HG03066 (cell line): ENCODE results near the gene UBXN1.
"Not testable (repeated sequence)": the region's sequence is repeated elsewhere in the genome, so short reads cannot be mapped to it uniquely, and the experiment has no call there.

Experiments
- ATAC-seq: cut with Tn5 transposase; IDR thresholded peaks from one replicate; pipeline ENCODE4 v1.9.1; 2021; ENCODE audit warnings: low read depth; ENCODE audit not compliant: unreplicated experiment

UBXN1 gene

GRCh38 chr11:62676698-62677097 lies 2.2 kb downstream of the UBXN1 start:
- no peak for ATAC-seq

GRCh38 chr11:62675415-62675814 lies 3.5 kb downstream of the UBXN1 start:
- not testable (repeated sequence) for ATAC-seq

DNA sequence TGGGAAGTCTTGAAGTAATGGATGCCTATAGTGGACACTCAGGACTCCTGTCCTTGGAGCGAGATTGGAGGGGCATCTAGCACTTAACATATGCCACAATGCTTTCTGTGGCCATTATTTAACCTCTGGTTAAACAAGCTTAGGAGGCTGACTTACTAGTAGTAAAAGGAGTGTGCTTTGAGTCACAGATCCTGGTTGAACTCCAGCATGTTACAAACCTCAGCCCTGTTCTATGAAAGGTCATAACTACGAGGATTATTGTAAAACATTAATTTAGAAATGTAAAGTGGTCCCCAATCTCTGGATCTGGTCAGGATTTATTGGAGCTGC lies 5.7 kb downstream of the UBXN1 start:
- ATAC-seq: no peak

- ATAC-seq: peak; percentile 64
These were observed 7.1 kb downstream of the UBXN1 start, which contains the start of the genes LBHD1 and UQCC3 for GRCh38 chr11:62671608-62672389. TSS of gene LBHD1 (minus strand) at chr11:62672267. CDS start at chr11:62670031, 2,236 bp downstream. TSS of gene UQCC3 (plus strand) at chr11:62671673. CDS start at chr11:62671746, 73 bp downstream.

GRCh38 chr11:62671236-62671607 lies 7.7 kb downstream of the UBXN1 start:
- ATAC-seq: no peak

GRCh38 chr11:62669420-62670161 lies 9.3 kb downstream of the UBXN1 start:
- no peak for ATAC-seq

DNA sequence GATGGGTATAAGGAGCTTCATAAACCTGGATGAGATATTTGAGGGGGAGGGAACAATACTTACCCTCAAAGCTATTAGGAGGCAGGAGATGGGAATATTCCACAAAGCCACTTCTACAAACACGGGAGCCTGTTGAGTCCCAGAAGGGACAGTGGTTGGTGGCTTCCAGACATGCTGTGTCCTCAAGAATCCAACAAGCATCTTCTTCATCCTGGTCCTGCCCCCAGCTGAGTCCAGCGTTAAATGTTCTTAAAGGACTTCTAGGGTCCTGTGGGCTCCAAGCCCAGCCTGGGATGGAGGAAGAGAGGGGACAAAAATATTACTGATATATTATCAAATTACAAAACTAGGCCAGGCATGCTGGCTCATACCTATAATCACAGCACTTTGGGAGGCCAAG lies 11.4 kb downstream of the UBXN1 start:
- no peak for ATAC-seq

DNA sequence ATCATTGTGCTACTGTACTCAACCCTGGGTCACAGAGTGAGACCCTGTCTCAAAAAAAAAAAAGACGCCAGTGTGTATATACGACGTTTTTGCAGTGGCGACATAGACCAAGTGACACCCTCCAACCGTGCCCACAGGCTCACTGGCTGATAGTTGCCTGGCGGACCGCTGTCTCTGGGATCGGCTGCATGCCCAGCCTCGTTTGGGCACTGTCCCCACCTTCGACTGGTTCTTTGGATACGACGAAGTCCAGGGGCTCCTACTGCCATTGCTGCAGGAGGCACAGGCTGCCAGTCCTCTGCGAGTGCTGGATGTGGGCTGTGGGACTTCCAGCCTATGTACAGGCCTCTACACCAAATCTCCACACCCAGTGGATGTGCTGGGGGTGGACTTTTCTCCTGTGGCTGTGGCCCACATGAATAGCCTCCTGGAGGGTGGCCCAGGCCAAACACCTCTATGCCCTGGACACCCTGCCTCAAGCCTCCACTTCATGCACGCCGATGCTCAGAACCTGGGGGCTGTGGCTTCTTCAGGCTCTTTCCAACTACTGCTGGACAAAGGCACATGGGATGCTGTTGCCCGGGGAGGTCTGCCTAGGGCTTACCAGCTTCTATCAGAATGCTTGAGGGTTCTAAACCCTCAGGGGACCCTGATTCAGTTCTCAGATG lies 12.5 kb downstream of the UBXN1 start:
- ATAC-seq: no peak

GRCh38 chr11:62665599-62666258 lies 13.1 kb downstream of the UBXN1 start:
- peak; percentile 17 for ATAC-seq

DNA sequence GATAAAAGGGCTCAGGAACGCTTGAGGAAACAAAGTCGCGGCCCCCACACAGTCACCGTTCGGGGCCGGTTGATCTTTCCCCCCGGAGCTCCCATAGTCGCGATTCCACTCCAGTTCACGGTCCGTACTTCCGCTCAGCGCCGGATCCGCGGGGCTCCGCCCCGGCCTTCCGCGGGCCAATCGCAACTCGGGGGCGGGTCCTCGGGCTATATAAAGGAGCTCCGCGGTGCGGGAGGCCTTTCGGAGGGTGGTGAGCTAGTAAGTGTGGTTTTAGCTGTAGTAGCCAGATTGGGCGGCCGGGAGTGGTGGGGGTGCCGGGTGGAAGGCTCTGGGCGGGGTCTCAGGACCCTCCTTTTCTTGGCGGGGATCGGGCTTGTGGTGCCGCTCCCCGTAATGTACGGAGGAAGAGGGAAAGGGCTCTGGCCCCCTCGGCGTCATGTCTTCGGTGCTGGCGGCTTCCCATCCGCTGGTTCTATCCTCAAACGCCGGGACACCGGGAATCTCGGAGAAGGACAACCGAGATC lies 13.7 kb downstream of the UBXN1 start, which contains the start of the genes C11orf98 and CSKMT:
C11orf98 (minus strand) TSS at position 136 of the 524 bp plus-strand sequence; CDS start at position 95, 41 bp downstream.
CSKMT (plus strand) TSS at position 238 of the 524 bp plus-strand sequence. CDS start 568 bp downstream, outside the sequence.
- ATAC-seq: peak; percentile 82

DNA sequence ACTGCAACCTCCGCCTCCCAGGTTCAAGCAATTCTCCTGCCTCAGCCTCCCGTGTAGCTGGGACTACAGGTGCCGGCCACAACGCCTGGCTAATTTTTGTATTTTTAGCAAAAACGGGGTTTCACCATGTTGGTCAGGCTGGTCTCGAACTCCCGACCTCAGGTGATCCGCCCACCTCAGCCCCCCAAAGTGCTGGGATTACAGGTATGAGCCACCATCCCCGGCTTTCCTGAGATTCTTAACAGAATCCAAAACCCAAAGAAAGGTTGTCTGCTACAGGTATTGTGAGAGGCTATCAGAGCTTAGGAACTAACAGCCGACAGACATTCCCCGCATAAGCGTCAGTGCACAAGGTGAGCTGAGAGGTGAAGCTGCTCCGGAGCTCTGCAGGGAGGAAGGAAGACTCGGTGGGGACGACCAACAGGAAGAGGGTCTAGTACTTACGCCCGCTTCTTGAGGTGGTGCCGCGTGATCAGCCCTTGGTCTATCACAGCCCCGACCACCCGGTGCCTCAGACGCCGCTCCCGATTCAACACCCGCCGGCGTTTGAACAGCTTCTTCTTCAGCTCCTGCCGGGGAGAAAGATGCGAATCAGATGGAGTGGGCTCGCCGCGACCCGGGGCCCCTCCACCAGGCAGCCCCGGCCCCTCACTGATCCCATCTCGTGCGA lies 14.3 kb downstream of the UBXN1 start:
- peak; percentile 27 for ATAC-seq

DNA sequence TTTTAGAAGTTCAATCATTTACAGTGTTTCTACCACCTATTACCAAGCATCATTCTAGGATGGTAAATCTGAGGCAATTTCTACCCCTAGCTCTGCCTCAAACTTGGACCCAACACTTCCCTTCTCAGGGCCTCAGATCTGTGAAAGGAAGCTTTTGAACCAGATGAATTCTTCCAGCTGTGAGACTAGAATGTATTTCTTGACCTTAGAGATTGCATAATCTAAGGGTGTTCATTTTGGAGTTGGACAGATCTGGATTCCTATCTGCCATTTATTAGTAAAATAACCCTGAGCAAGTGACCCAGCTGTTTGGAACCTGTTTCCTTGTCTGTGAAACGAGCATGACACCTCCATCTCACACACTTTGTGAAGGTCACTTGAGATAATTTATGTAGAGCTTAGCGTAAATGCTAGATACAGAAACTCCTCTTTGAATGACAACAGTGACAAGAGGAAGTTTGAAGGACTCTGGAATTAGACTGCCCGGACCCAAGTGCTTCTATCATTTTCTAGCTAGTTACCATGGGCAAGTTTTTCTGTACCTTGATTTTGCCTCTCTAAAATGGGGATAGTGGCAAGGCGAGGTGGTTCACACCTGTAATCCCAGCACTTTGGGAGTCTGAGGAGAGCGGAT lies 22.0 kb downstream of the UBXN1 start:
- ATAC-seq: no peak

- no peak for ATAC-seq
These were observed 24.6 kb downstream of the UBXN1 start for GRCh38 chr11:62654297-62654696.

- no peak for ATAC-seq
These were observed 26.5 kb downstream of the UBXN1 start for GRCh38 chr11:62652161-62653006.

DNA sequence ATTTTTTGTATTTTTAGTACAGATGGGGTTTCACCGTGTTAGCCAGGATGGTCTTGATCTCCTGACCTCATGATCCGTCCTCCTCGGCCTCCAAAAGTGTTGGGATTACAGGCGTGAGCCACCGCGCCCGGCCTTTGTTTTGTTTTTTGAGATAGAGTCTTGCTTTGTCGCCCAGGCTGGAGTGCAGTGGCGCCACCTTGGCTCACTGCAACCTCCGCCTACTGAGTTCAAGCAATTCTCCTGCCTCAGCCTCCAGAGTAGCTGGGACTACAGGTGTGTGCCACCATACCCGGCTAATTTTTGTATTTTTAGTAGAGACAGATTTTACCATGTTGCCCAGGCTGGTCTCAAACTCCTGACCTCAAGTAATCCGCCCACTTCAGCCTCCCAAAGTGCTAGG lies 28.6 kb downstream of the UBXN1 start:
- ATAC-seq: not testable (repeated sequence)

GRCh38 chr11:62649486-62649885 lies 29.4 kb downstream of the UBXN1 start:
- ATAC-seq: no peak

- no peak for ATAC-seq
These were observed 29.9 kb downstream of the UBXN1 start for GRCh38 chr11:62648967-62649364.

DNA sequence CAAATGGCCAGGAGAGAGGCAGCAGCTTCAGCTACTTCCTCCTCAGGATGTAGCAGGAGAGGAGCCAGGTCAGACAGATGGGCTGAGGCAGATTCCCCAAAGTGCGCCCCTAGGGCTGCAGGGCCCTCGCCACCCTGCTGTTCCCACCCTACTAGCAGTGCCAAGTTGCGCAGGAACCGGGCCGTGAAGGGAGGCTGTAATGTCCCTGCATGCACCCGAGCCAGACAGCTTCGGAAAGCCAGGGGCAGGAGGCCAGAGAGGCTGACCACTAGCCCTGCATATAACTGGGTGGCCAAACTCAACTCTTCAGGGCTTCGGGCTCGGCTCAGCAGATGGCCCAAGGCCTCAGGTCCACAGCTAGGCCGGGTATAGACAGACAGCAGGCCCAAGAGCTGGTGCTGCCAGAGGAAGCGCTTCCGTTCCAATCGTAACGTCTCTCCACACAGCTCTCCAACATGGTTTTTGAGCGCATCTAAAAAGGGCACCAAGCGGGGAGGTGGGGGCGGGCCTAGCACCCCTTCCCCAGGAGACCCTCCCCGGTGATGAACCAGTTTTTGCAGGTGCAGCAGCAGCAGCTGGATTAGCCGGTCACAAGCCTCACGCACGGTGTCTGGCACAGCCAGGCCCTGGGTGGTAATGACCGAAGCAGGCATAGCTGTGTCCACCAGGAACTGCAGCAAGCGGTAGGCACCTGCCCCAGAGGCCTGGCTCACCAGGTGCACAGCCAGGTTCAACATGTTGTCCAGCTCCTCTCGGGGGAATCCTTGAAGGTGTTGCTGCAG lies 30.5 kb downstream of the UBXN1 start:
- no peak for ATAC-seq
